Liver (tissue), 3 donors: ENCODE results near the gene RELN.

ENCODE experiments used
- EGR1 ChIP-seq, 2 donors: IDR thresholded peaks; 2 replicates each; pipeline ENCODE4 v1.6.1; 2016 to 2018; ENCODE audit warnings: antibody characterized with exemption in 2 of 2, low read depth in 2 of 2
- RAD21 ChIP-seq, 2 donors: IDR thresholded peaks; 2 replicates each; pipeline ENCODE4 v1.6.1; 2016; ENCODE audit warnings: antibody characterized with exemption in 2 of 2, mild to moderate bottlenecking in 2 of 2
- TF ChIP-seq, protein P1 (sequence below): fragments of 150-350 bp; IDR thresholded peaks from 2 replicates; pipeline ENCODE4 v1.5.1; 2017; ENCODE audit warnings: improper control_type of control experiment, low read depth, low read length; ENCODE audit not compliant: missing input control
- TF ChIP-seq, protein P2 (sequence below): IDR thresholded peaks from 2 replicates; pipeline ENCODE4 v1.6.1; 2016; ENCODE audit warnings: antibody characterized with exemption
- donor health status: healthy.
- donor health status: healthy.

DNA sequence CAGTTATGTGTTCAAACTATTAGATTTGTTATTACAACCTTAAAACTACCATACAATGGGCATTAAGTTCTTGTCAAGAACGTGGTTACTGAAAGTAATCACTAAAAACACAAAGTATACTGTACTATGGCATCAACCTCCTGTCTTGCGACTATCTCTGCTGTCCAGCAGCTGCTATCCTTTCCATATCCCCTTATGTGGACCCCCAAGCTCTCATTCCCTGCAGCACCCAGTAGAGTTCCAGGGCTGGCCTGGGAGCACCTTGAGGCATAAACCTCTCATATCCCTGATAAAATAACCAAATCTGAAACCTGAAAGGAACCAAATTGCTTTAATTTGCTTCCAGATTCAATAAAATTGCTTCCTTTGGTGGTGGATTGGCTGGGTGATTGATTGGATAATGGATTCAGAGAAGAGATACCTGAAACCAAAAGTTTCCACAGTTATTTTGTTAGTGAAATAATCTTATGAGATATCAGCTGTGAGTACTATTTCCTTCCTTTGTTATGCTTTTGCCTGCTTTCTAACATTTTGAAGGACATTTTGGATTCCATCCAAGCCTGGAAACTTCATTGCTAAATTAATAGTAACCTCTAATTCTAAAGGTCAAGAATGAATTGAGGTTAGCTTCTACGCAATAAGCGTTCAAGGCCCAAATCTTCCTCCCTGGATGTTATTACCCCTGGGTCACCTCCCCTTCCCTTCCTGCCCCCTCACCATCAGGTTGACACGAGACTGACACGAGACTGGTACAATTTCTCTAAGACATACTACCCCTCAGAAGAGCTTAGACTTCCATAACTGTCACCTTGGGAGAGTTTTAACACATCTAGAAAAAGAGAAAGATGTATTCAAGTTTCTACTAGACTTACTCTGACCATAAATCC is 48.8 kb downstream of the RELN start:
- TF ChIP-seq, protein P1, sequence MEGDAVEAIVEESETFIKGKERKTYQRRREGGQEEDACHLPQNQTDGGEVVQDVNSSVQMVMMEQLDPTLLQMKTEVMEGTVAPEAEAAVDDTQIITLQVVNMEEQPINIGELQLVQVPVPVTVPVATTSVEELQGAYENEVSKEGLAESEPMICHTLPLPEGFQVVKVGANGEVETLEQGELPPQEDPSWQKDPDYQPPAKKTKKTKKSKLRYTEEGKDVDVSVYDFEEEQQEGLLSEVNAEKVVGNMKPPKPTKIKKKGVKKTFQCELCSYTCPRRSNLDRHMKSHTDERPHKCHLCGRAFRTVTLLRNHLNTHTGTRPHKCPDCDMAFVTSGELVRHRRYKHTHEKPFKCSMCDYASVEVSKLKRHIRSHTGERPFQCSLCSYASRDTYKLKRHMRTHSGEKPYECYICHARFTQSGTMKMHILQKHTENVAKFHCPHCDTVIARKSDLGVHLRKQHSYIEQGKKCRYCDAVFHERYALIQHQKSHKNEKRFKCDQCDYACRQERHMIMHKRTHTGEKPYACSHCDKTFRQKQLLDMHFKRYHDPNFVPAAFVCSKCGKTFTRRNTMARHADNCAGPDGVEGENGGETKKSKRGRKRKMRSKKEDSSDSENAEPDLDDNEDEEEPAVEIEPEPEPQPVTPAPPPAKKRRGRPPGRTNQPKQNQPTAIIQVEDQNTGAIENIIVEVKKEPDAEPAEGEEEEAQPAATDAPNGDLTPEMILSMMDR: no peak
- no peak for TF ChIP-seq RAD21 (IDR thresholded peaks at IDR 0.05)
- TF ChIP-seq EGR1 (IDR thresholded peaks at IDR 0.05; ENCODE audit: low read depth in 2 of 2): no peak
- TF ChIP-seq, protein P2, sequence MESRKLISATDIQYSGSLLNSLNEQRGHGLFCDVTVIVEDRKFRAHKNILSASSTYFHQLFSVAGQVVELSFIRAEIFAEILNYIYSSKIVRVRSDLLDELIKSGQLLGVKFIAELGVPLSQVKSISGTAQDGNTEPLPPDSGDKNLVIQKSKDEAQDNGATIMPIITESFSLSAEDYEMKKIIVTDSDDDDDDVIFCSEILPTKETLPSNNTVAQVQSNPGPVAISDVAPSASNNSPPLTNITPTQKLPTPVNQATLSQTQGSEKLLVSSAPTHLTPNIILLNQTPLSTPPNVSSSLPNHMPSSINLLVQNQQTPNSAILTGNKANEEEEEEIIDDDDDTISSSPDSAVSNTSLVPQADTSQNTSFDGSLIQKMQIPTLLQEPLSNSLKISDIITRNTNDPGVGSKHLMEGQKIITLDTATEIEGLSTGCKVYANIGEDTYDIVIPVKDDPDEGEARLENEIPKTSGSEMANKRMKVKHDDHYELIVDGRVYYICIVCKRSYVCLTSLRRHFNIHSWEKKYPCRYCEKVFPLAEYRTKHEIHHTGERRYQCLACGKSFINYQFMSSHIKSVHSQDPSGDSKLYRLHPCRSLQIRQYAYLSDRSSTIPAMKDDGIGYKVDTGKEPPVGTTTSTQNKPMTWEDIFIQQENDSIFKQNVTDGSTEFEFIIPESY: no peak
